ENCODE results near the gene PRPF40B. TPM values are rescaled to one million over a fixed set of nuclear protein-coding genes. Genes with fewer than 3 reads are reported as not detected.
"Not testable (repeated sequence)": the region's sequence is repeated elsewhere in the genome, so short reads cannot be mapped to it uniquely, and the experiment has no call there.

The PRPF40B gene
- total RNA-seq, 2 experiments from 2014 or later: 4.7 to 6.5 TPM

DNA sequence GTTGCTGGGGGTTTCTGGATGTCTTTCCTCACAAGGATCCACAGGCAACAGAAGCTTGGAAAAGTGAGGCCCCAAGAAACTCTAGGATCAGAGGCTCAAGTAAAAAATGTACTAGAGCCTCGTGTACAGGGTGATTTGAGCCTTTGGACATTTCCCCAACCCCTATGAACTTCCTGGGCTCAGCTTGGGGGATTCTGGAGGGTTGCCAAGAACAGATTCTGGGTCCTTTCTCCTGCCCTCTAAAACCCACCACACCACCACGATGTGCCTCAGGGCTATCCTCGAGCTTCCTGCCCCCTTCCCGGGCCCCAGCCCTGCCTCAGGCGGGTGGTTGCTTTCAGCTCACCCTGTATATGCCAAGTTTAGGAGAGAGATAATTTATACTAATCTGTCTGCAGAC lies 18.5 kb upstream of the PRPF40B start:
- ChIA-PET CTCF (no interaction called here), POLR2A (interaction anchor here (1.8 kb wide), 1 partner anchor 18 kb away, joined by 5 read pairs; no protein-coding TSS in a partner anchor)
- Histone ChIP-seq H3K27me3 (ENCODE audit: control insufficient read depth in 1 of 2, insufficient read depth in 2 of 2, low read length in 2 of 2) (no peaks in the 10 kb centered on the region), H3K9me3 (ENCODE audit: control insufficient read depth in 1 of 2, insufficient read depth in 1 of 2, low read length in 2 of 2) (no peaks in the 10 kb centered on the region), H3K27ac (ENCODE audit: low read depth in 1 of 2, low read length in 2 of 2) (no peak overlapping the region), H3K36me3 (ENCODE audit: insufficient read depth, low read length) (no peaks in the 10 kb centered on the region), H3K4me1 (ENCODE audit: insufficient read depth, low read length) (no peaks in the 10 kb centered on the region), H3K4me3 (ENCODE audit: low read length) (no peak overlapping the region)
- peaks cover 1% of the 10 kb centered on the region for H3K27me3 Mint-ChIP-seq
- intact Hi-C loops (cut with DNase I, micrococcal nuclease): no loop called here
- DNase-seq: no peak
- no peaks in the 10 kb centered on the region for H3K4me1 Mint-ChIP-seq (ENCODE audit: low read depth)
- TF ChIP-seq, protein P1, sequence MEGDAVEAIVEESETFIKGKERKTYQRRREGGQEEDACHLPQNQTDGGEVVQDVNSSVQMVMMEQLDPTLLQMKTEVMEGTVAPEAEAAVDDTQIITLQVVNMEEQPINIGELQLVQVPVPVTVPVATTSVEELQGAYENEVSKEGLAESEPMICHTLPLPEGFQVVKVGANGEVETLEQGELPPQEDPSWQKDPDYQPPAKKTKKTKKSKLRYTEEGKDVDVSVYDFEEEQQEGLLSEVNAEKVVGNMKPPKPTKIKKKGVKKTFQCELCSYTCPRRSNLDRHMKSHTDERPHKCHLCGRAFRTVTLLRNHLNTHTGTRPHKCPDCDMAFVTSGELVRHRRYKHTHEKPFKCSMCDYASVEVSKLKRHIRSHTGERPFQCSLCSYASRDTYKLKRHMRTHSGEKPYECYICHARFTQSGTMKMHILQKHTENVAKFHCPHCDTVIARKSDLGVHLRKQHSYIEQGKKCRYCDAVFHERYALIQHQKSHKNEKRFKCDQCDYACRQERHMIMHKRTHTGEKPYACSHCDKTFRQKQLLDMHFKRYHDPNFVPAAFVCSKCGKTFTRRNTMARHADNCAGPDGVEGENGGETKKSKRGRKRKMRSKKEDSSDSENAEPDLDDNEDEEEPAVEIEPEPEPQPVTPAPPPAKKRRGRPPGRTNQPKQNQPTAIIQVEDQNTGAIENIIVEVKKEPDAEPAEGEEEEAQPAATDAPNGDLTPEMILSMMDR (IDR thresholded peaks at IDR 0.05): no peak
- no peaks in the 10 kb centered on the region for H3K9me3 Mint-ChIP-seq
- no peaks in the 10 kb centered on the region for H3K36me3 Mint-ChIP-seq (ENCODE audit: low read depth)
- H3K4me3 Mint-ChIP-seq: no peak overlapping the region
- no peak overlapping the region for H3K27ac Mint-ChIP-seq
- no peak for ATAC-seq (ENCODE audit: poor library complexity)

DNA sequence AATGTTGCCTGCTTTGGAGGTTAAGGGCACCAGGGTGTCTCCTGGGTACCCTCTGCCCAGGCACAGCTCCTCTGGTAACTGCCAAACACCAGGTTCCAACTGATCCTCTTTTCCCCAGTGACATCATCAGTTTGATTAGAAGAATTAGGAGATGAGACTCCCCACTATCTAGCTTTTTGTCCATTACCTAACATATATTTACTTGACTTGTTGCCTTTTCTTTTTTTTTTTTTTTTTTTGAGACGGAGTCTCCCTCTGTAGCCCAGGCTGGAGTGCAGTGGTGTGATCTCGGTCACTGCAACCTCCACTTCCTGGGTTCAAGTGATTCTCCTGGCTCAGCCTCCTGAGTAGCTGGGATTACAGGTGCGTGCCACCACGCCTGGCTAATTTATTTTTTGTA lies 17.8 kb upstream of the PRPF40B start, which contains the start of gene FAM186B:
FAM186B (minus strand) TSS at position 101 of the 400 bp plus-strand sequence. CDS start 162 bp downstream, outside the sequence.
- POLR2A ChIA-PET: interaction anchor here (1.8 kb wide), 1 partner anchor 17 kb away, joined by 5 read pairs; no protein-coding TSS in a partner anchor
- H3K27ac Mint-ChIP-seq; DNase-seq; H3K4me3 Mint-ChIP-seq; H3K36me3 Mint-ChIP-seq (ENCODE audit: low read depth); intact Hi-C loops (cut with DNase I, micrococcal nuclease); H3K9me3 Mint-ChIP-seq; H3K27me3 Mint-ChIP-seq; H3K9me3 ChIP-seq (ENCODE audit: control insufficient read depth in 1 of 2, insufficient read depth in 1 of 2, low read length in 2 of 2); H3K4me3 ChIP-seq (ENCODE audit: low read length); H3K36me3 ChIP-seq (ENCODE audit: insufficient read depth, low read length); H3K27me3 ChIP-seq (ENCODE audit: control insufficient read depth in 1 of 2, insufficient read depth in 2 of 2, low read length in 2 of 2); H3K4me1 Mint-ChIP-seq (ENCODE audit: low read depth); H3K27ac ChIP-seq (ENCODE audit: low read depth in 1 of 2, low read length in 2 of 2); H3K4me1 ChIP-seq (ENCODE audit: insufficient read depth, low read length); ATAC-seq (ENCODE audit: poor library complexity): not testable (repeated sequence)
- CTCF ChIA-PET: interaction anchor here (0.8 kb wide), 1 partner anchor 25 kb away, joined by 3 read pairs; no protein-coding TSS in a partner anchor

DNA sequence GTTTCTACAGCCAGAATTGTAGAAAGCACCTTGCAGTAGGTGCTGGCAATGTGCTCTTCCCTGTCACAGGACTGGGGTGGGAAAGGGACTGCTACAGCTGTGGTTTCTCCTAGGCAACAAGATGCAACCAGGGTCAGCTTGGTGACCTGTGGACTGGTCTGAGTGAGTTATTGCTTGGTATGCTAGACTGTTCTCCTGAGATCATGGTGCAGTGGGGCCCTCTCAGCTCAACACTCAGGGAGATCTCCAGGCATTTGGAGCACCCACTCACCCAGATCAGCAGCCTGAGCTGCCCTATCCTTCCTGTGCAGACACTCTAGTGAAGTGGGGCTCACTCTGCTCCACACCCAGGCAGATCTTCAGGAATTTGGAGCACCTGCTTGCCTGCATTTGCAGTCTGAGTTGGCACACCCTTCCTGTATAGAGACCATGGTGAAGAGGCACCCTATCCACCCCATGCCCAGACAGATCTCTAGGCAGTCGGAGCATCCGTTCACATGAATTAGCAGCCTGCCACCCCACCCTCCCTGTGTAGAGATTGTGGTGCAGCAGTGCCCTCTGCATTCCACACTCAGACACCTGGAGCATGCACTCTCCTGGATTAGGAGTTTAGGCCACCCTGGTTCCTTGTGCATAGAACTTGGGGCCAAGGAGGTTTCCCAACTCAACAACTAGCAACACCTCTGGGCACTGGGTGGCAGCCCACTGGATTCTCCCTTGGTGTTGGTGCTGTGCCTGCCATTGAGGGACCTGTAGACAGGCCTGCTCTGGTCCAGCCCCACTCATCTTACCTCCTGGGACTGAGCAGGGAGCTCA lies 14.1 kb upstream of the PRPF40B start:
- DNase-seq (no peak), ATAC-seq (ENCODE audit: poor library complexity) (no peak)
- Histone ChIP-seq H3K27ac (ENCODE audit: low read depth in 1 of 2, low read length in 2 of 2) (no peak overlapping the region), H3K36me3 (ENCODE audit: insufficient read depth, low read length) (no peaks in the 10 kb centered on the region), H3K9me3 (ENCODE audit: control insufficient read depth in 1 of 2, insufficient read depth in 1 of 2, low read length in 2 of 2) (peaks cover 0 to 14% of the 10 kb centered on the region in 2 experiments), H3K27me3 (ENCODE audit: control insufficient read depth in 1 of 2, insufficient read depth in 2 of 2, low read length in 2 of 2) (no peaks in the 10 kb centered on the region), H3K4me3 (ENCODE audit: low read length) (no peak overlapping the region), H3K4me1 (ENCODE audit: insufficient read depth, low read length) (no peaks in the 10 kb centered on the region)
- H3K9me3 Mint-ChIP-seq: no peaks in the 10 kb centered on the region
- ChIA-PET POLR2A (no interaction called here), CTCF (no interaction called here)
- H3K27ac Mint-ChIP-seq: no peak overlapping the region
- no peaks in the 10 kb centered on the region for H3K4me1 Mint-ChIP-seq (ENCODE audit: low read depth)
- H3K27me3 Mint-ChIP-seq: peaks cover 14% of the 10 kb centered on the region
- TF ChIP-seq, protein P1 (IDR thresholded peaks at IDR 0.05): no peak
- no peaks in the 10 kb centered on the region for H3K36me3 Mint-ChIP-seq (ENCODE audit: low read depth)
- H3K4me3 Mint-ChIP-seq: no peak overlapping the region
- intact Hi-C loops (cut with DNase I, micrococcal nuclease): no loop called here

DNA sequence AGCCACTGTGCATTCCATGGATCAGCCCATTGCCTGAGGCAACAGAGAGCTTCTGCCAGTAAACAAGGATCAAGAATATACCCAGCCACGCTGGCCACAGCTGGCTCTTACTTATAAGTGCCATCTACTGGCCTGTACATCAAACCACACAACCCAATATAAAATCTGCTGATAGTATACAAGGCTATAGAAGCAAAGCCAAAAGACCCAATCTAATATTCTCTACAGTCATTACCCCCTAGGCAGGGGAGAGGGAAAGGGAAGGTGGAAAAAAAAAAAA lies 13.5 kb upstream of the PRPF40B start:
- Mint-ChIP-seq H3K36me3 (ENCODE audit: low read depth) (no peaks in the 10 kb centered on the region), H3K9me3 (no peaks in the 10 kb centered on the region), H3K27ac (no peak overlapping the region), H3K27me3 (peaks cover 17% of the 10 kb centered on the region), H3K4me1 (ENCODE audit: low read depth) (no peaks in the 10 kb centered on the region), H3K4me3 (no peak overlapping the region)
- Histone ChIP-seq H3K9me3 (ENCODE audit: control insufficient read depth in 1 of 2, insufficient read depth in 1 of 2, low read length in 2 of 2) (peaks cover 0 to 14% of the 10 kb centered on the region in 2 experiments), H3K36me3 (ENCODE audit: insufficient read depth, low read length) (no peaks in the 10 kb centered on the region), H3K4me3 (ENCODE audit: low read length) (no peak overlapping the region), H3K4me1 (ENCODE audit: insufficient read depth, low read length) (no peaks in the 10 kb centered on the region), H3K27me3 (ENCODE audit: control insufficient read depth in 1 of 2, insufficient read depth in 2 of 2, low read length in 2 of 2) (no peaks in the 10 kb centered on the region), H3K27ac (ENCODE audit: low read depth in 1 of 2, low read length in 2 of 2) (no peak overlapping the region)
- TF ChIP-seq, protein P1 (IDR thresholded peaks at IDR 0.05): no peak
- ChIA-PET POLR2A (no interaction called here), CTCF (no interaction called here)
- ATAC-seq (ENCODE audit: poor library complexity) (no peak), DNase-seq (no peak)
- intact Hi-C loops (cut with DNase I, micrococcal nuclease): no loop called here

DNA sequence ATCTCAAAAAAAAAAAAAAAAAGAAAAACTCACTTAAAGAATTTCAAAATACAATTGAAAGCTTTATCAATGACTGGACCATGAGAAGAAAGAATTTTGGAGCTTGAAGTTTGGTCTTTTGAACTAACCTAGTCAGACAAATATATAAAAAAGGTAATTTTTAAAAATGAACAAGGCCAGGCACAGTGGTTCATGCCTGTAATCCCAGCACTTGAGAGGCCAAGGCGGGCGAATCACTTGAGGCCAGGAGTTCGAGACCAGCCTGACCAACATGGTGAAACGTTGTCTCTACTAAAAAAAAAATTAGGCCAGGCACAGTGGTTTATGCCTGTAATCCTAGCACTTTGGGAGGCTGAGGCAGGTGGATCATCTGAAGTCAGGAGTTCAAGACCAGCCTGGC lies 12.6 kb upstream of the PRPF40B start:
- H3K27me3 ChIP-seq (ENCODE audit: control insufficient read depth in 1 of 2, insufficient read depth in 2 of 2, low read length in 2 of 2); H3K9me3 Mint-ChIP-seq; H3K4me1 Mint-ChIP-seq (ENCODE audit: low read depth); H3K36me3 Mint-ChIP-seq (ENCODE audit: low read depth); H3K4me3 Mint-ChIP-seq; intact Hi-C loops (cut with DNase I, micrococcal nuclease); H3K36me3 ChIP-seq (ENCODE audit: insufficient read depth, low read length); CTCF ChIA-PET; H3K27ac Mint-ChIP-seq; H3K4me1 ChIP-seq (ENCODE audit: insufficient read depth, low read length); POLR2A ChIA-PET; H3K4me3 ChIP-seq (ENCODE audit: low read length); DNase-seq; ATAC-seq (ENCODE audit: poor library complexity); H3K27ac ChIP-seq (ENCODE audit: low read depth in 1 of 2, low read length in 2 of 2): not testable (repeated sequence)
- peaks cover 0 to 18% of the 10 kb centered on the region in 2 experiments for H3K9me3 ChIP-seq (ENCODE audit: control insufficient read depth in 1 of 2, insufficient read depth in 1 of 2, low read length in 2 of 2)
- H3K27me3 Mint-ChIP-seq: peaks cover 17% of the 10 kb centered on the region
